Right lobe of liver (tissue), 4 donors: ENCODE data around the gene ATP1A3.

Experiments
- POLR2A ChIP-seq: fragments of 450-650 bp; IDR thresholded peaks from one replicate; pipeline ENCODE4 v1.6.1; 2017; ENCODE audit warnings: antibody characterized with exemption, mild to moderate bottlenecking
- TF ChIP-seq, protein P1 (sequence below), 4 donors: fragments of 200-600 bp in 3 of 4; fragments of 450-650 bp in 1 of 4; IDR thresholded peaks; one replicate each; pipeline versions ENCODE4 v1.5.1 to v1.8.0; 2016 to 2022; ENCODE audit warnings: antibody characterized with exemption in 4 of 4, mild to moderate bottlenecking in 2 of 4
- donor health status: DM: no; HTN: no; CAD: no.
- donor health status: DM: no; HTN: no; CAD: no.
- donor health status: DM: no; HTN: yes; CAD: no.

DNA sequence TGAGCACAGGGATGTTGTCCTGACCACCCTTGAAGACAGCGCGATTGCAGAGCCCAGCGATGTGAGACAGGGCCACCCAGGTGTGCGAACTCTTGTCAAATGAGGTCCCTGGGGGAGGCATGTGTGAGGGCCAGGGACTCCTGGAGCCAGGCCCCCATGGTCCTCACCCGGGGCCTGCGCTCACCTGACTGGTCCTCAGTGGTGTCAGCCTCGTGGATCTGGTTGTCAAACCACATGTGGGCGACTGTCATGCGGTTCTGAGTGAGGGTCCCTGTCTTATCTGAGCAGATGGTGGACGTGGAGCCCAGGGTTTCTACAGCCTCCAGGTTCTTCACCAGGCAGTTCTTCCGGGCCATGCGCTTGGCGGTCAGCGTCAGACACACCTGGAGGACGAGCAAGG is 12.3 kb downstream of the ATP1A3 start:
- no peak for TF ChIP-seq POLR2A
- TF ChIP-seq, protein P1, sequence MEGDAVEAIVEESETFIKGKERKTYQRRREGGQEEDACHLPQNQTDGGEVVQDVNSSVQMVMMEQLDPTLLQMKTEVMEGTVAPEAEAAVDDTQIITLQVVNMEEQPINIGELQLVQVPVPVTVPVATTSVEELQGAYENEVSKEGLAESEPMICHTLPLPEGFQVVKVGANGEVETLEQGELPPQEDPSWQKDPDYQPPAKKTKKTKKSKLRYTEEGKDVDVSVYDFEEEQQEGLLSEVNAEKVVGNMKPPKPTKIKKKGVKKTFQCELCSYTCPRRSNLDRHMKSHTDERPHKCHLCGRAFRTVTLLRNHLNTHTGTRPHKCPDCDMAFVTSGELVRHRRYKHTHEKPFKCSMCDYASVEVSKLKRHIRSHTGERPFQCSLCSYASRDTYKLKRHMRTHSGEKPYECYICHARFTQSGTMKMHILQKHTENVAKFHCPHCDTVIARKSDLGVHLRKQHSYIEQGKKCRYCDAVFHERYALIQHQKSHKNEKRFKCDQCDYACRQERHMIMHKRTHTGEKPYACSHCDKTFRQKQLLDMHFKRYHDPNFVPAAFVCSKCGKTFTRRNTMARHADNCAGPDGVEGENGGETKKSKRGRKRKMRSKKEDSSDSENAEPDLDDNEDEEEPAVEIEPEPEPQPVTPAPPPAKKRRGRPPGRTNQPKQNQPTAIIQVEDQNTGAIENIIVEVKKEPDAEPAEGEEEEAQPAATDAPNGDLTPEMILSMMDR (IDR thresholded peaks at IDR 0.05) = no peak
